ENCODE measurements around the gene ANXA10. TPM values are rescaled to one million over a fixed set of nuclear protein-coding genes. Genes with fewer than 3 reads are reported as not detected.

The ANXA10 gene
- total and polyA plus RNA-seq, 2 experiments from 2014 or later = not detected

GRCh38 chr4:168221301-168221700 lies 129.0 kb downstream of the ANXA10 start:
- Mint-ChIP-seq H3K27me3 (ENCODE audit: insufficient read depth, low read depth, poor library complexity) (no peaks in the 10 kb centered on the region), H3K27ac (no peak overlapping the region), H3K4me3 (no peak overlapping the region), H3K36me3 (ENCODE audit: low read depth) (peaks cover 4% of the 10 kb centered on the region; the same call in 1 of the 3 replicates), H3K9me3 (peaks cover 5% of the 10 kb centered on the region; the same call in 1 of the 3 replicates), H3K4me1 (peaks cover 3% of the 10 kb centered on the region; the same call in 1 of the 3 replicates)
- TF ChIP-seq NANOG (IDR thresholded peaks at IDR 0.05; ENCODE audit: borderline replicate concordance) = no peak
- TF ChIP-seq CREB1 (CRISPR knock-in tag; IDR thresholded peaks at IDR 0.05; ENCODE audit: low read depth) = no peak
- TF ChIP-seq EZH2phosphoT487 (IDR thresholded peaks at IDR 0.05; ENCODE audit: unreplicated experiment) = no peak
- no peak for TF ChIP-seq STAT1 (IDR thresholded peaks at IDR 0.05; ENCODE audit: unreplicated experiment)
- TF ChIP-seq ZNF331 (CRISPR knock-in tag; IDR thresholded peaks at IDR 0.05; ENCODE audit: low read depth) = no peak
- no peak for TF ChIP-seq EZH2 (IDR thresholded peaks at IDR 0.05; ENCODE audit: low read depth, unreplicated experiment)
- no peak for TF ChIP-seq ZNF462 (CRISPR knock-in tag; IDR thresholded peaks at IDR 0.05)
- no peak for TF ChIP-seq REST (IDR thresholded peaks at IDR 0.05; ENCODE audit: unreplicated experiment)
- TF ChIP-seq ZNF114 (CRISPR knock-in tag; IDR thresholded peaks at IDR 0.05) = no peak
- TF ChIP-seq POLR2AphosphoS5 (IDR thresholded peaks at IDR 0.05; ENCODE audit: low read depth) = no peak
- no peak for TF ChIP-seq JUNB (IDR thresholded peaks at IDR 0.05; ENCODE audit: unreplicated experiment)
- TF ChIP-seq CTCF (conservative IDR thresholded peaks at IDR 0.05; ENCODE audit: low read depth in 2 of 2) = no peak
- TF ChIP-seq ETS1 (IDR thresholded peaks at IDR 0.05) = no peak
- H3K27ac ChIP-seq (ENCODE audit: low read depth) = no peak overlapping the region
- H3K9me2 ChIP-seq (ENCODE audit: insufficient read depth) = 0 out of 2 replicates have a peak, but pooled peaks cover 6% of the 10 kb centered on the region
- H3F3A ChIP-seq (replicated peaks; ENCODE audit: low read depth) = no peaks in the 10 kb centered on the region
- H3K79me2 ChIP-seq (replicated peaks; ENCODE audit: insufficient read depth) = no peaks in the 10 kb centered on the region
- H2AFZ ChIP-seq = no peak overlapping the region
- H3K27me3 ChIP-seq (ENCODE audit: insufficient read depth) = no peaks in the 10 kb centered on the region
- H3K4me3 ChIP-seq = no peak overlapping the region
- no peaks in the 10 kb centered on the region for H3K36me3 ChIP-seq (ENCODE audit: insufficient read depth)
- no peak overlapping the region for H3K4me2 ChIP-seq
- H4K20me1 ChIP-seq (replicated peaks; ENCODE audit: insufficient read depth) = no peaks in the 10 kb centered on the region
- ATAC-seq (no peak), DNase-seq (ENCODE audit: low spot score) (no peak)
- H3K4me1 ChIP-seq (ENCODE audit: insufficient read depth) = no peaks in the 10 kb centered on the region

Data from GM23338 (cell line).